Prostate gland (tissue), 2 donors: ENCODE results near the gene NFYC.

Source experiments
- CTCF ChIP-seq, 4 experiments: fragments of 200-600 bp in 2 of 4; fragments of 450-650 bp in 2 of 4; sonication (generic) in 2 of 4; IDR thresholded peaks; 1 replicate in 3 of 4; 2 replicates in 1 of 4; pipeline ENCODE4 v1.5.1; 2016 to 2019; ENCODE audit warnings: antibody characterized with exemption in 4 of 4, mild to moderate bottlenecking in 2 of 4, moderate library complexity in 2 of 4
- POLR2A ChIP-seq: fragments of 450-650 bp; IDR thresholded peaks from one replicate; pipeline ENCODE4 v1.6.1; 2016; ENCODE audit warnings: antibody characterized with exemption, mild to moderate bottlenecking
- POLR2AphosphoS5 ChIP-seq: sonication (generic); formaldehyde crosslinking; IDR thresholded peaks from one replicate; pipeline ENCODE4 v1.6.1; 2017; ENCODE audit warnings: antibody characterized with exemption

GRCh38 chr1:40766017-40766416 is 74.5 kb downstream of the NFYC start:
- TF ChIP-seq POLR2AphosphoS5 (no peak), CTCF (IDR thresholded peaks at IDR 0.05) (no peak), POLR2A (no peak)
